Testis (tissue), 2 donors: ENCODE results near the gene POLD4.

Source experiments
- POLR2A ChIP-seq: fragments of 450-650 bp; IDR thresholded peaks from one replicate; pipeline ENCODE4 v1.6.1; 2017; ENCODE audit warnings: antibody characterized with exemption, mild to moderate bottlenecking, moderate library complexity
- TF ChIP-seq, protein P1 (sequence below), 3 experiments: fragments of 450-650 bp in 2 of 3; fragments of 200-600 bp in 1 of 3; sonication (generic) in 1 of 3; IDR thresholded peaks; one replicate each; pipeline ENCODE4 v1.5.1; 2016 to 2019; ENCODE audit warnings: antibody characterized with exemption in 3 of 3, mild to moderate bottlenecking in 2 of 3, moderate library complexity in 1 of 3

DNA sequence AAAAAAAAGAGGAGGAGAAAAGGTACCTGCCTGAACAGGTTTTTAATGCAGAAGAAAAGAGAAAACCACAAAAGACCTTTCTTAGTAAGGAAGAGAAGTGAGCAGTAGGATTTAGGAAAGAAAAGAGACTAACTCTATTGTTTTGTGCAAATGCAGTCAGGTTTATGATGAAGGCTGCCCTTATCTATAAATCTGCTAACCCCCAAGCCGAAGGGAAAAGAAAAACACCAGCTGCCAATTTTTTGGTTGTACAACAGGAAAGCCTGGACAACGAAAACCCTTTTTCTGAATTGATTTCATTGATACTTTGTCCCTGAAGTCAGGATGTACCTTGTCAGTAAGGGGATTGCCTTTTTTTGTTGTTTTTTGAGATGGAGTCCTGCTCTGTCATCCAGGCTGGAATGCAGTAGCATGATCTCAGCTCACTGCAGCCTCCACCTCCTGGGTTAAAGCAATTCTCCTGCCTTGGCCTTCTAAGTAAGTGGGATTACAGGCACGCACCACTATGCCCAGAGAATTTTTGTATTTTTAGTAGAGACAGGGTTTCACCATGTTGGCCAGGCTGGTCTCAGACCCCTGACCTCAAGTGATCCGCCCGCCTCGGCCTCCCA, 21.2 kb downstream of the POLD4 start:
- TF ChIP-seq POLR2A: no peak
- TF ChIP-seq, protein P1, sequence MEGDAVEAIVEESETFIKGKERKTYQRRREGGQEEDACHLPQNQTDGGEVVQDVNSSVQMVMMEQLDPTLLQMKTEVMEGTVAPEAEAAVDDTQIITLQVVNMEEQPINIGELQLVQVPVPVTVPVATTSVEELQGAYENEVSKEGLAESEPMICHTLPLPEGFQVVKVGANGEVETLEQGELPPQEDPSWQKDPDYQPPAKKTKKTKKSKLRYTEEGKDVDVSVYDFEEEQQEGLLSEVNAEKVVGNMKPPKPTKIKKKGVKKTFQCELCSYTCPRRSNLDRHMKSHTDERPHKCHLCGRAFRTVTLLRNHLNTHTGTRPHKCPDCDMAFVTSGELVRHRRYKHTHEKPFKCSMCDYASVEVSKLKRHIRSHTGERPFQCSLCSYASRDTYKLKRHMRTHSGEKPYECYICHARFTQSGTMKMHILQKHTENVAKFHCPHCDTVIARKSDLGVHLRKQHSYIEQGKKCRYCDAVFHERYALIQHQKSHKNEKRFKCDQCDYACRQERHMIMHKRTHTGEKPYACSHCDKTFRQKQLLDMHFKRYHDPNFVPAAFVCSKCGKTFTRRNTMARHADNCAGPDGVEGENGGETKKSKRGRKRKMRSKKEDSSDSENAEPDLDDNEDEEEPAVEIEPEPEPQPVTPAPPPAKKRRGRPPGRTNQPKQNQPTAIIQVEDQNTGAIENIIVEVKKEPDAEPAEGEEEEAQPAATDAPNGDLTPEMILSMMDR (IDR thresholded peaks at IDR 0.05): no peak
